GM10266 (cell line): ENCODE measurements around the gene RCAN2.

ENCODE experiments used
- DNase-seq: peaks from one replicate; pipeline ENCODE4 v3.0.0; 2012; ENCODE audit errors: extremely low spot score
- TF ChIP-seq, protein P1 (sequence below): IDR thresholded peaks from 2 replicates; pipeline ENCODE4 v1.5.1; 2012; ENCODE audit warnings: mild to moderate bottlenecking, low read depth; ENCODE audit not compliant: control insufficient read depth, insufficient read depth; ENCODE audit errors: missing control alignments

The RCAN2 gene

DNA sequence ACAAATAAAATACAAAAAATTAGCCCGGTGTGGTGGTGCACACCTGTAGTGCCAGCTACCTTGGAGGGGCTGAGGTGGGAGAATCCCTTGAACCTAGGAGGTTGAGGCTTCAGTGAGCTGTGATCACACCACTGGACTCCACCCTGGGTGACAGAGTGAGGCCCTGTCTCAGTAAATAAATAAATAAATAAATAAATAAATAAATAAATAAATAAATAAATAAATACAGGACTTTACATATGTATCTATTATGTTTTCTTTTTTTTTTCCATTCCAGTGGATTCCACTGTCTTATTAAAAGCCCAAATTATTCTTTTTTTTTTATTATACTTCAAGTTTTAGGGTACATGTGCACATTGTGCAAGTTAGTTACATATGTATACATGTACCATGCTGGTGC, 279.3 kb downstream of the RCAN2 start:
- TF ChIP-seq, protein P1, sequence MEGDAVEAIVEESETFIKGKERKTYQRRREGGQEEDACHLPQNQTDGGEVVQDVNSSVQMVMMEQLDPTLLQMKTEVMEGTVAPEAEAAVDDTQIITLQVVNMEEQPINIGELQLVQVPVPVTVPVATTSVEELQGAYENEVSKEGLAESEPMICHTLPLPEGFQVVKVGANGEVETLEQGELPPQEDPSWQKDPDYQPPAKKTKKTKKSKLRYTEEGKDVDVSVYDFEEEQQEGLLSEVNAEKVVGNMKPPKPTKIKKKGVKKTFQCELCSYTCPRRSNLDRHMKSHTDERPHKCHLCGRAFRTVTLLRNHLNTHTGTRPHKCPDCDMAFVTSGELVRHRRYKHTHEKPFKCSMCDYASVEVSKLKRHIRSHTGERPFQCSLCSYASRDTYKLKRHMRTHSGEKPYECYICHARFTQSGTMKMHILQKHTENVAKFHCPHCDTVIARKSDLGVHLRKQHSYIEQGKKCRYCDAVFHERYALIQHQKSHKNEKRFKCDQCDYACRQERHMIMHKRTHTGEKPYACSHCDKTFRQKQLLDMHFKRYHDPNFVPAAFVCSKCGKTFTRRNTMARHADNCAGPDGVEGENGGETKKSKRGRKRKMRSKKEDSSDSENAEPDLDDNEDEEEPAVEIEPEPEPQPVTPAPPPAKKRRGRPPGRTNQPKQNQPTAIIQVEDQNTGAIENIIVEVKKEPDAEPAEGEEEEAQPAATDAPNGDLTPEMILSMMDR: no peak
- no peak for DNase-seq

DNA sequence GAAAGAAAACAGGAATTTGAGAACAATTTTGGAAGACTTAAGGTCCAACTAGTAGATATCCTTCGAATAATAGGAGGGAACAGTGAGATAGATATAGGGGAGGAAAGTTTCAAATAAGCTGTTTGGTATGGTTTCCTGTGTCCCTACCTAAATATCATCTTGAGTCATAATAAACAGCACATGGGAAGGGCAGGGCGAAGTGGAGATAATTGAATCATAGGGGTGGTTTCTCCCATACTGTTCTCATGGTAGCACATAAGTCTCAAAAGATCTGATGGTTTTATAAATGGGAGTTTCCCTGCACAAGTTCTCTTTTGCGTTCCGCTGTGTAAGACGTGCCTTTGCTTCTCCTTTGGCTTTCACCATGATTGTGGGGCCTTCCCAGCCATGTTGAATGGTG, 281.0 kb downstream of the RCAN2 start:
- DNase-seq: no peak
- TF ChIP-seq, protein P1: no peak

DNA sequence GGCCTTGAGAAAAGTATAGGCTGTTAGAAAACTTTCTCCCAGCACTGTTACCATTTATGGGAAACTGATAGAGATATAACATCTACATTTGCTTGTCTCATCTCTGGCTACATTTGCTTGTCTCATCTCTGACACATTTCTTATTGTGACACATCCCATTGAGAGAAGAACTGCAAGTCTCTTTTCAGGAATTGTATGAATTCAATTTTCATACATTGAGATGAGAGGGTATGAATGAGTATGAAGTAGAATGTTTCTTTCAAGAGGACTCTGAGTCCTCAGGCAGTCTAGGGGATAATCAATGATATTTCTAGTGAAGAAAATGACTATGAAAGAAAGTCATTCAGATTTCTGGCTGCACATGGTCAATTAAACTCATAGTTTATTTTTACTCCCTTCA, 282.9 kb downstream of the RCAN2 start:
- TF ChIP-seq, protein P1: no peak
- no peak for DNase-seq

DNA sequence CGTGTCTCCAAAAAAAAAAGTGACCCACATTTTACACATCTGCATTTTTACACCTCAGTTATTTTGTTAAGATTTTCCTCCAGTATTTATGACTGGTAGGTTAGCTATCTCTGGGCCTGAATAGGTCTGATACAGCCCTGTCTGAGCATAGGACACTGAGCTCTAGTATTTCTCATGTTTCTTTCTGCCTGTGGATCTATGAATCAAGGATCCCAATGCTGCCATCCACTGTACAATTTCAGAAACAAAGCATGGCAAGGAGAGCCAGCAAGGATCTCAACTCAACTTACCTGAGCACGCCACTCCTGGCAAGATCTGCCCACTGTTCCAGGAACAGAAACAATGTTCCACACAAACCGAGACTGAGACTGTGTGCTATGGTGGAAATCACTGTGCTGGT, 284.1 kb downstream of the RCAN2 start:
- DNase-seq: no peak

DNA sequence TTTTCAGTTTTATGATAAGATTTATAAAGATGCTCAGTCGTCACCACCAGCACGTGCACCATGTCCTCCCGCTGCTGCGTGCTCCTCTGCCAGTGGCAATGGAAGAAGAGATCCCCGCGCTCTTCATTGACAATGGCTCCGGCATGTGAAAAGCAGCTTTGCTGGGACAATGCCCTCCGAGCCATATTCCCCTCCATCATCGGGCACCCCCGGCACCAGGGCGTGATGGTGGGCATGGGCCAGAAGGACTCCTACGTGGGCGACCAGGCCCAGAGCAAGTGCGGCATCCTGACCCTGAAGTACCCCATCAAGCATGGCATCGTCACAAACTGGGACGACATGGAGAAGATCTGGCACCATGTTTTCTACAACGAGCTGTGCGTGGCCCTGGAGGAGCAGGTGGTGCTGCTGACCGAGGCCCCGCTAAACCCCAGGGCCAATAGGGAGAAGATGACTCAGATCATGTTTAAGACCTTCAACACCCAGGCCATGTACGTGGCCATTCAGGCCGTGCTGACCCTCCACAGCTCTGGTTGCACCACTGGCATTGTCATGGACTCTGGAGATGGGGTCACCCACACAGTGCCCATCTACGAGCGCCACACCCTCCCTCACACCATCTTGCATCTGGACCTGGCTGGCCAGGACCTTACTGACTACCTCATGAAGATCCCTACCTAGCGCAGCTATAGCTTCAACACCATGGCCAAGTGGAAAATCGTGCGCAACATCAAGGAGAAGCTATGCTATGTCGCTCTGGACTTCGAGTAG, 286.2 kb downstream of the RCAN2 start:
- TF ChIP-seq, protein P1: no peak
- no peak for DNase-seq

More for the DNA sequence above, 284.1 kb downstream of the RCAN2 start:
- TF ChIP-seq, protein P1: no peak

DNA sequence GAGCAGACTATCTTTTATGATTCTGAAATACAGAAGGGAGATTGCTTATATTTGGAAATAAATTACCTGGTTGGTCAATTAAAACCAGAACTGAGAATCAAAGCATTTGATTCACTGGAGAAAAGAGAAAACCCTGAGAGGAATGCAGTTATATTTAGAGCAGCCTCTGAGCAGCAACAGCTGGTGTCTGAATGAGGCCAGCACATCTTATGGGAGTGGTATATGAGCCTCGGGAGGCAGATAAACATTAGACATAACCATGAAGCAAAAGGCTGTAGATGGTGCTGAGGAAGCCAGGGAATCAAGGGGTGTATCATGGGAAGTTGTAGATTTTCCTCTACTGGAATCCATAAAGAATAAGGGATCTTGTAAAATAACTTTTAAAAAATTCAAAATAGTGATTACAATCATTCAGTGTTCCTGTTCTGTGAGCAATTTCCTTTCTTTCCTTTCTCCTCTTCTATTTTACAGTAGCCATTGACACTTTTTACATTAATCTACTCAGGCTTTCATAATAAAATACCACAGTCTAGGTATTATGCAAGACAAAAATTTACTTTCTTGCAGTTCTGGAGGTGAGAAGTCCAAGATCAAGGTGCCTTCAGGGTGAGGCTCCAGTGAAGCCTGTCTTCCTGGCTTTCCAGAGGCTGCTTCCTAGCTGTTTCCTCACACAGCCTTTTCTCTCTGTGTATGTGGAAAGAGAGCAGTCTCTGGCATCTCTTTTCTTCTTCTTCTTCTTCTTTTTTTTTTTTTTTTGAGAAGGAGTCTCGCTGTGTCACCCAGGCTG, 287.7 kb downstream of the RCAN2 start:
- TF ChIP-seq, protein P1: no peak
- no peak for DNase-seq

DNA sequence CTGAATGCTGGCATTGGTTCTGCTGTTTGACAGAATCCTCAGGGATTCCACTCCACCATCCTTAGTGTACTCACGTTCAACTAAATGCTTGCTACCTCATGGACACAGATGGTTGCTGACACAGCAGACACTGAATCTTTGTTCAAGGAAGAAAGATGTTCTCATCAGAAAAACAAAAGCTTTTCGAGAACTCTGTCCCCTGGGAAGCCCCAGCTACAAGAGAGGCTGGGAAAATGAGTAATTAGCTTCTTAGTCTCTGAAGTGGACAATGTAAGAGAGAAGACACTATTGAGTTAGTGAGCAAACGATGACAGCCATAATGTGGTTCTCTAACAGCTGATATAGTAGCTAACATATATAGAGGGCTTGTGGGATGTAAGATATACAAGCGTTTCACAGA, 289.5 kb downstream of the RCAN2 start:
- TF ChIP-seq, protein P1: no peak
- no peak for DNase-seq
